ENCODE measurements around the gene BNC2. TPM values are rescaled to one million over a fixed set of nuclear protein-coding genes. Genes with fewer than 3 reads are reported as not detected.

Gene BNC2
- total RNA-seq, 1 donor: 53.9 TPM

DNA sequence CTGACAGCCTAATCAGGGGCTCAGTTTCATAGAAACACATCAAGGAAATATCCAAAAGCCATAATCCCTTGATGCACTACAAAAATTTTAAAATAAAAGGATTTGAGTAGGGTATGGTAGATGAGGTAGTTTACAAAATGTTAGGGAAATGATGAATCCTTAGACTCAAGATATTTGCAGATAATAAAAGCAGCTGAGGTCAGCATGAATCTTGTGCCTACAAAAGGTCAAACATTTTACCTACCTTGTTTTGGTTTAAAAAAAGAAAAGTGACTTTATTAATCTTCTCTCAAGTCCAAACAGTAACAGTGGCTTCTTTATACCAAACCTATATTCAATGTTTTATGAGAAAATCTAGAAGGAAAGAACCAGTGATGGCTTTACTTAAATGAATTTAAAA, 135.5 kb downstream of the BNC2 start:
- H3K27ac ChIP-seq (ENCODE audit: low read depth, low read length): no peak overlapping the region
- peaks cover 5% of the 10 kb centered on the region for H4K20me1 ChIP-seq (ENCODE audit: insufficient read depth, low read length)
- TF ChIP-seq, protein P1, sequence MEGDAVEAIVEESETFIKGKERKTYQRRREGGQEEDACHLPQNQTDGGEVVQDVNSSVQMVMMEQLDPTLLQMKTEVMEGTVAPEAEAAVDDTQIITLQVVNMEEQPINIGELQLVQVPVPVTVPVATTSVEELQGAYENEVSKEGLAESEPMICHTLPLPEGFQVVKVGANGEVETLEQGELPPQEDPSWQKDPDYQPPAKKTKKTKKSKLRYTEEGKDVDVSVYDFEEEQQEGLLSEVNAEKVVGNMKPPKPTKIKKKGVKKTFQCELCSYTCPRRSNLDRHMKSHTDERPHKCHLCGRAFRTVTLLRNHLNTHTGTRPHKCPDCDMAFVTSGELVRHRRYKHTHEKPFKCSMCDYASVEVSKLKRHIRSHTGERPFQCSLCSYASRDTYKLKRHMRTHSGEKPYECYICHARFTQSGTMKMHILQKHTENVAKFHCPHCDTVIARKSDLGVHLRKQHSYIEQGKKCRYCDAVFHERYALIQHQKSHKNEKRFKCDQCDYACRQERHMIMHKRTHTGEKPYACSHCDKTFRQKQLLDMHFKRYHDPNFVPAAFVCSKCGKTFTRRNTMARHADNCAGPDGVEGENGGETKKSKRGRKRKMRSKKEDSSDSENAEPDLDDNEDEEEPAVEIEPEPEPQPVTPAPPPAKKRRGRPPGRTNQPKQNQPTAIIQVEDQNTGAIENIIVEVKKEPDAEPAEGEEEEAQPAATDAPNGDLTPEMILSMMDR (IDR thresholded peaks at IDR 0.05; ENCODE audit: extremely low read depth, low read depth, low read length): no peak
- H3K4me1 ChIP-seq (ENCODE audit: insufficient read depth, low read length): no peaks in the 10 kb centered on the region
- no peak overlapping the region for H3K4me2 ChIP-seq (ENCODE audit: insufficient read depth, low read length)
- peaks cover 41% of the 10 kb centered on the region for H3K79me2 ChIP-seq (ENCODE audit: insufficient read depth, low read length)
- H3K36me3 ChIP-seq (ENCODE audit: insufficient read depth, low read length): peaks cover 5% of the 10 kb centered on the region
- no peak for DNase-seq (ENCODE audit: insufficient read length, low spot score, missing footprints)
- H3K4me3 ChIP-seq (ENCODE audit: insufficient read depth, low read length): no peak overlapping the region
- no peak overlapping the region for H2AFZ ChIP-seq (ENCODE audit: low read length)
- no peaks in the 10 kb centered on the region for H3K27me3 ChIP-seq (ENCODE audit: insufficient read depth, low read length)
- H3K9me3 ChIP-seq (ENCODE audit: low read depth, low read length): no peaks in the 10 kb centered on the region

DNA sequence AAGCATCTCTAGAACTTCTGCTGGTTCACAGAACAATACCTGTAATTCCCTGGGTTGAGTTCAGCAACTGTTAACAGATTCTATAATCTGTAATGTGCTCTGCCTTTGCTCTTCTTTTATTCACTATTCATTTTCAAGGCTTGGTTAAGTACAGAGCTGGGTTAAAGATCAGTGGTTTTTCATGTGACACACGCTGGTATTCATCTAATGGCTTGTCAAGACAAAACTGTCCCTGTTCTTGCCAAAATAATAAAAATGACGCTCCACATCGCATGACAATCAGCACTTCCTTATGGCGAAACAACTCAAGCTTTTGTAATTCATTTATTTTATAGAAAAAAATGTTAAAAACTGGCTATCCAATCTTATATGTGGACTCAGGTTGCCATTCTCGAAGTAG, 137.9 kb downstream of the BNC2 start:
- Histone ChIP-seq H4K20me1 (ENCODE audit: insufficient read depth, low read length) (no peaks in the 10 kb centered on the region), H3K4me3 (ENCODE audit: insufficient read depth, low read length) (no peak overlapping the region), H3K4me1 (ENCODE audit: insufficient read depth, low read length) (peaks cover 12% of the 10 kb centered on the region), H3K4me2 (ENCODE audit: insufficient read depth, low read length) (no peak overlapping the region), H3K79me2 (ENCODE audit: insufficient read depth, low read length) (peaks cover 41% of the 10 kb centered on the region), H3K27ac (ENCODE audit: low read depth, low read length) (no peak overlapping the region), H2AFZ (ENCODE audit: low read length) (no peak overlapping the region), H3K36me3 (ENCODE audit: insufficient read depth, low read length) (peaks cover 5% of the 10 kb centered on the region), H3K9me3 (ENCODE audit: low read depth, low read length) (no peaks in the 10 kb centered on the region), H3K27me3 (ENCODE audit: insufficient read depth, low read length) (no peaks in the 10 kb centered on the region)
- TF ChIP-seq, protein P1 (IDR thresholded peaks at IDR 0.05; ENCODE audit: extremely low read depth, low read depth, low read length): no peak
- no peak for DNase-seq (ENCODE audit: insufficient read length, low spot score, missing footprints)

DNA sequence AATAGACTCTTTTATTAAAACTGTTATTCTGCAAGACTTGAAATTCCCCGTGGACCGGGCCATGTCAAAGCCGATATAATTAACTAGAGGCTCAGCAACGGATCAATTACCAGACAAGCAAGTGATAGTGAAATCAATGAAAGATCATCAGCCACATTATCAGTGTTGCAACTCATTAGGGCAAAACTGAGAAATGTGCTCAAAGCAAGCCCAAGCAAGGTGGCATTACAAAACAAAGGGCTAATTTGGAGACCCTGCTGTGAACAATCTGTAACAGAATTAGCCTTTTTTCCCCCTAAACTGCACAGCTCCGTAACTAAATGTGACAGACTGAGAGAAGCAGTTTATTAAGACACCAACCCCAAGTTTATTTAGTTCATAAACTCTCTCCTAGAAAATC, 140.3 kb downstream of the BNC2 start:
- no peak overlapping the region for H3K27ac ChIP-seq (ENCODE audit: low read depth, low read length)
- no peak overlapping the region for H3K4me2 ChIP-seq (ENCODE audit: insufficient read depth, low read length)
- DNase-seq (ENCODE audit: insufficient read length, low spot score, missing footprints): no peak
- no peaks in the 10 kb centered on the region for H3K27me3 ChIP-seq (ENCODE audit: insufficient read depth, low read length)
- TF ChIP-seq, protein P1 (IDR thresholded peaks at IDR 0.05; ENCODE audit: extremely low read depth, low read depth, low read length): no peak
- H4K20me1 ChIP-seq (ENCODE audit: insufficient read depth, low read length): no peaks in the 10 kb centered on the region
- H3K4me3 ChIP-seq (ENCODE audit: insufficient read depth, low read length): no peak overlapping the region
- H3K9me3 ChIP-seq (ENCODE audit: low read depth, low read length): no peaks in the 10 kb centered on the region
- H3K4me1 ChIP-seq (ENCODE audit: insufficient read depth, low read length): peaks cover 23% of the 10 kb centered on the region
- no peak overlapping the region for H2AFZ ChIP-seq (ENCODE audit: low read length)
- peaks cover 51% of the 10 kb centered on the region for H3K79me2 ChIP-seq (ENCODE audit: insufficient read depth, low read length)
- H3K36me3 ChIP-seq (ENCODE audit: insufficient read depth, low read length): peaks cover under 1% of the 10 kb centered on the region

DNA sequence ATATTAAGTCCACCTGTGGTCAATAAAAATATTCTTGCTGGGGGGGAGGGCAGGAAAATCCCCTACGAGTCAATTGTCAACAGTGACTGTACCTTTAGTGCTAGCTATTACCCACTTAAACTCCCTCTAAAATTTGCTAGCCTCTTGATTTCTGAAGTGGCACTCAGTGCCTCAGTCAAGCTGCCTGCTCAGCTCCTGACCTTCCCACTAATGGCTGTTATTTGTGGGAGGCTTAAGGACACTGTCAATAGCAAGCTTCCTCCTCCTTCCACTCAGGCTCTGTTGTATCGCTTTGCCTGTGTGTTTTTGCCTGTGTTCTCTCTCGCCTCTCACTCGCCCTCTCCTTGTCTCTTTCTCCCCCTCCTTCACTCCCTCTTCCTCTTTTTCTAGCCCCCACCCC, 140.8 kb downstream of the BNC2 start:
- TF ChIP-seq, protein P1 (IDR thresholded peaks at IDR 0.05; ENCODE audit: extremely low read depth, low read depth, low read length): no peak
- H3K79me2 ChIP-seq (ENCODE audit: insufficient read depth, low read length): peaks cover 55% of the 10 kb centered on the region
- no peaks in the 10 kb centered on the region for H3K36me3 ChIP-seq (ENCODE audit: insufficient read depth, low read length)

More for the DNA sequence above, 140.8 kb downstream of the BNC2 start:
- Histone ChIP-seq H2AFZ (ENCODE audit: low read length) (no peak overlapping the region), H3K27me3 (ENCODE audit: insufficient read depth, low read length) (no peaks in the 10 kb centered on the region), H3K27ac (ENCODE audit: low read depth, low read length) (no peak overlapping the region), H3K4me3 (ENCODE audit: insufficient read depth, low read length) (no peak overlapping the region), H3K4me2 (ENCODE audit: insufficient read depth, low read length) (no peak overlapping the region), H4K20me1 (ENCODE audit: insufficient read depth, low read length) (no peaks in the 10 kb centered on the region), H3K9me3 (ENCODE audit: low read depth, low read length) (no peaks in the 10 kb centered on the region), H3K4me1 (ENCODE audit: insufficient read depth, low read length) (peaks cover 27% of the 10 kb centered on the region)
- no peak for DNase-seq (ENCODE audit: insufficient read length, low spot score, missing footprints)
